H1 (cell line): ENCODE measurements around the gene RELN. TPM values are rescaled to one million over a fixed set of nuclear protein-coding genes. Genes with fewer than 3 reads are reported as not detected.

Experiments used
- CTCF ChIA-PET: fragments of 300-600 bp; sonication (Branson Sonifier 250); formaldehyde crosslinking; loops from one replicate; lab custom pipeline; 2021; ENCODE audit not compliant: partially characterized antibody; lab: Charles Lee
- POLR2A ChIA-PET: fragments of 300-600 bp; sonication (Branson Sonifier 250); formaldehyde crosslinking; loops from one replicate; lab custom pipeline; 2021; ENCODE audit warnings: inconsistent platforms; ENCODE audit not compliant: partially characterized antibody; lab: Charles Lee
- DNase-seq, 2 experiments: peaks; one replicate each; pipeline versions ENCODE4 v3.0.0 to v3.0.0-alpha.2; 2010 to 2022; ENCODE audit warnings: low spot score in 2 of 2, low read depth in 1 of 2, mixed read lengths in 1 of 2
- FAIRE-seq: peaks from 2 replicates; lab custom pipeline; 2011; peaks lifted over from hg19 to GRCh38; lab: Jason Lieb, UNC
- H2AFZ ChIP-seq: 2 replicates; pipeline ENCODE4 v1.8.1; 2012; ENCODE audit warnings: low read length, inconsistent platforms
- H2AK5ac ChIP-seq: 2 replicates; pipeline ENCODE4 v1.6.1; 2013; ENCODE audit warnings: low read depth, low read length
- H2BK120ac ChIP-seq: replicated peaks from 2 replicates; pipeline ENCODE3; 2013; ENCODE audit warnings: low read depth, low read length, inconsistent platforms
- H2BK12ac ChIP-seq: 2 replicates; pipeline ENCODE4 v1.6.1; 2013; ENCODE audit warnings: low read depth, low read length
- H2BK15ac ChIP-seq: 2 replicates; pipeline ENCODE4 v1.6.1; 2013; ENCODE audit warnings: low read length
- H2BK20ac ChIP-seq: 2 replicates; pipeline ENCODE4 v1.6.1; 2013; ENCODE audit warnings: low read length
- H2BK5ac ChIP-seq: 2 replicates; pipeline ENCODE4 v1.6.1; 2013; ENCODE audit warnings: low read depth, low read length
- H3K14ac ChIP-seq: 2 replicates; pipeline ENCODE4 v1.6.1; 2013; ENCODE audit warnings: inconsistent platforms; ENCODE audit not compliant: insufficient read length
- H3K18ac ChIP-seq: 2 replicates; pipeline ENCODE4 v1.6.1; 2013; ENCODE audit warnings: low read length; ENCODE audit errors: extremely low read depth
- H3K23ac ChIP-seq: 2 replicates; pipeline ENCODE4 v1.6.1; 2013; ENCODE audit warnings: inconsistent platforms; ENCODE audit not compliant: insufficient read length
- H3K23me2 ChIP-seq: 2 replicates; pipeline ENCODE4 v1.6.1; 2013; ENCODE audit warnings: low read depth, low read length
- H3K27ac ChIP-seq: 2 replicates; pipeline ENCODE4 v1.6.1; 2011; ENCODE audit warnings: low read depth, low read length, inconsistent platforms
- H3K27me3 ChIP-seq, 4 experiments: replicated peaks in 1 of 4; 1 replicate in 1 of 4; 2 replicates in 3 of 4; pipeline versions ENCODE4 v1.6.1 to v1.8.1; 2011 to 2013; ENCODE audit warnings: low read length in 3 of 4, mild to moderate bottlenecking in 3 of 4, inconsistent platforms in 2 of 4, mixed read lengths in 2 of 4, moderate library complexity in 1 of 4; ENCODE audit not compliant: control insufficient read depth in 3 of 4, insufficient read depth in 3 of 4; ENCODE audit errors: extremely low read depth in 1 of 4
- H3K36me3 ChIP-seq, 4 experiments: 2 replicates each; pipeline versions ENCODE4 v1.6.1 to v1.8.1; 2011 to 2013; ENCODE audit warnings: mild to moderate bottlenecking in 4 of 4, low read length in 3 of 4, moderate library complexity in 2 of 4, control low read depth in 1 of 4, inconsistent platforms in 1 of 4; ENCODE audit not compliant: insufficient read depth in 4 of 4, control insufficient read depth in 2 of 4
- H3K4ac ChIP-seq: replicated peaks from 2 replicates; pipeline ENCODE3; 2013; ENCODE audit warnings: low read length, low read depth, mixed read lengths, inconsistent platforms; ENCODE audit not compliant: insufficient read length
- H3K4me1 ChIP-seq, 4 experiments: replicated peaks in 1 of 4; 1 replicate in 1 of 4; 2 replicates in 3 of 4; pipeline versions ENCODE4 v1.6.1 to v1.8.1; 2011 to 2013; ENCODE audit warnings: low read length in 3 of 4, inconsistent platforms in 2 of 4, mixed read lengths in 1 of 4; ENCODE audit not compliant: insufficient read depth in 4 of 4, control insufficient read depth in 3 of 4
- H3K4me2 ChIP-seq, 2 experiments: 2 replicates each; pipeline versions ENCODE4 v1.6.1 to v1.8.1; 2011 to 2013; ENCODE audit warnings: low read depth in 2 of 2, low read length in 2 of 2, control low read depth in 1 of 2, inconsistent platforms in 1 of 2, mild to moderate bottlenecking in 1 of 2; ENCODE audit not compliant: insufficient read depth in 1 of 2
- H3K4me3 ChIP-seq, 4 experiments: fragments of 200-600, 300-600 bp in 1 of 4; sonication (generic), shearing (Covaris generic), sonication (Bioruptor Twin) in 1 of 4; 2 replicates each; pipeline versions ENCODE4 v1.5.1 to v1.8.1; 2011 to 2016; ENCODE audit warnings: low read length in 4 of 4, low read depth in 3 of 4, control low read depth in 2 of 4, inconsistent platforms in 2 of 4, mild to moderate bottlenecking in 2 of 4, mixed read lengths in 1 of 4, moderate library complexity in 1 of 4; ENCODE audit not compliant: insufficient read depth in 2 of 4; ENCODE audit errors: extremely low read depth in 1 of 4
- H3K56ac ChIP-seq: replicated peaks from 2 replicates; pipeline ENCODE3; 2013; ENCODE audit warnings: low read depth, mild to moderate bottlenecking, mixed read lengths, low read length, inconsistent platforms; ENCODE audit not compliant: insufficient read length
- H3K79me1 ChIP-seq: 2 replicates; pipeline ENCODE4 v1.6.1; 2013; ENCODE audit warnings: low read depth, low read length, control low read depth
- H3K79me2 ChIP-seq, 2 experiments: 2 replicates each; pipeline versions ENCODE4 v1.6.1 to v1.8.1; 2012 to 2013; ENCODE audit warnings: low read length in 2 of 2, mild to moderate bottlenecking in 2 of 2, inconsistent platforms in 1 of 2; ENCODE audit not compliant: insufficient read depth in 2 of 2, control insufficient read depth in 1 of 2
- H3K9ac ChIP-seq, 4 experiments: replicated peaks in 1 of 4; 1 replicate in 1 of 4; 2 replicates in 3 of 4; pipeline versions ENCODE4 v1.6.1 to v1.8.1; 2011 to 2013; ENCODE audit warnings: low read depth in 3 of 4, low read length in 3 of 4, control low read depth in 2 of 4, mild to moderate bottlenecking in 2 of 4, moderate library complexity in 2 of 4, inconsistent platforms in 1 of 4; ENCODE audit errors: extremely low read depth in 1 of 4
- H3K9me3 ChIP-seq, 2 experiments: 2 replicates each; pipeline versions ENCODE4 v1.6.1 to v1.8.1; 2012 to 2013; ENCODE audit warnings: mild to moderate bottlenecking in 2 of 2, moderate library complexity in 2 of 2, control low read depth in 1 of 2, inconsistent platforms in 1 of 2, low read depth in 1 of 2, low read length in 1 of 2, mixed read lengths in 1 of 2; ENCODE audit not compliant: insufficient read depth in 2 of 2
- H4K20me1 ChIP-seq, 2 experiments: replicated peaks in 1 of 2; 2 replicates each; pipeline versions ENCODE3 to v1.8.1; 2011 to 2013; ENCODE audit warnings: inconsistent platforms in 2 of 2, low read length in 2 of 2, mild to moderate bottlenecking in 1 of 2; ENCODE audit not compliant: insufficient read depth in 2 of 2, control insufficient read depth in 1 of 2
- H4K5ac ChIP-seq: 2 replicates; pipeline ENCODE4 v1.6.1; 2013; ENCODE audit warnings: low read length, low read depth, mixed read lengths, inconsistent platforms; ENCODE audit not compliant: insufficient read length
- H4K8ac ChIP-seq: 2 replicates; pipeline ENCODE4 v1.8.0; 2013; ENCODE audit warnings: mild to moderate bottlenecking, moderate library complexity, low read length, inconsistent platforms; ENCODE audit not compliant: insufficient read depth; ENCODE audit errors: extremely low read depth
- H4K91ac ChIP-seq: replicated peaks from 2 replicates; pipeline ENCODE3; 2013; ENCODE audit warnings: low read length, mixed read lengths, inconsistent platforms; ENCODE audit not compliant: insufficient read length
- CTCF ChIP-seq, 3 experiments: IDR thresholded peaks; 1 replicate in 2 of 3; 2 replicates in 1 of 3; pipeline versions ENCODE4 v1.5.1 to v1.6.1; 2011; ENCODE audit warnings: low read length in 3 of 3, mild to moderate bottlenecking in 3 of 3, inconsistent platforms in 2 of 3, low read depth in 1 of 3, moderate library complexity in 1 of 3; ENCODE audit not compliant: insufficient read depth in 1 of 3; ENCODE audit errors: control extremely low read depth in 1 of 3
- HDAC6 ChIP-seq: IDR thresholded peaks from one replicate; pipeline ENCODE4 v1.7.1; 2012; ENCODE audit warnings: low read depth, mild to moderate bottlenecking, inconsistent platforms, low read length, moderate library complexity
- RAD21 ChIP-seq, 2 experiments: IDR thresholded peaks in 1 of 2; conservative IDR thresholded peaks in 1 of 2; 2 replicates each; pipeline ENCODE4 v1.6.1; 2011; ENCODE audit warnings: low read depth in 2 of 2, low read length in 2 of 2, improper control_type of control experiment in 1 of 2, inconsistent platforms in 1 of 2, mild to moderate bottlenecking in 1 of 2, moderate library complexity in 1 of 2
- WGBS, 2 experiments: shearing (Covaris generic) in 1 of 2; methylation state at CpG; one replicate each; pipeline versions ENCODE4 v1.1.6 to v1.1.7; 2013 to 2015; ENCODE audit warnings: low lambda C conversion rate in 2 of 2, mixed read lengths in 2 of 2, inconsistent platforms in 1 of 2, low coverage in 1 of 2, missing lambda C conversion rate in 1 of 2; ENCODE audit not compliant: insufficient replicate concordance in 2 of 2, insufficient coverage in 1 of 2, insufficient read length in 1 of 2; ENCODE audit errors: extremely low coverage in 1 of 2, missing lambda C conversion rate in 1 of 2; 5-methylcytosine and 5-hydroxymethylcytosine counted together
- polyA plus RNA-seq, 7 experiments: library from polyadenylated mRNA; depleted of rRNA in 3 of 7; stranded (reverse) in 5 of 7; unstranded in 2 of 7; fragments of >200 nt in 5 of 7; fragments of 200-250 nt in 2 of 7; gene quantifications; 1 replicate in 5 of 7; 2 replicates in 1 of 7; 4 replicates in 1 of 7; pipeline versions ENCODE4 v1.2.1 to v1.2.3, GENCODE V29; 2011 to 2013; ENCODE audit warnings: missing spikeins in 2 of 7, mixed read lengths in 2 of 7
- total RNA-seq: library from RNA; stranded (reverse); fragmentation: NEBNext Ultra II Directional; extraction: Animal tissue kit (Norgen Biotek cat#: 25700); gene quantifications from 2 replicates; pipeline ENCODE4 v1.2.1, GENCODE V29; 2021

Gene RELN
- total and polyA plus RNA-seq, 2 of the 8 experiments (the other 6 are each of a cell fraction or from before 2014, with no cell fraction given) = 0.03 to 0.07 TPM

GRCh38 chr7:103573479-103574058 is 415.9 kb downstream of the RELN start:
- ChIA-PET CTCF (interaction anchor here (0.5 to 2.6 kb wide), 30 partner anchors 9 to 695 kb away, joined by 3 to 10 read pairs (median 4); no protein-coding TSS in a partner anchor), POLR2A (no interaction called here)
- DNase-seq = no peak
- Histone ChIP-seq H3K4me1 (no peaks in the 10 kb centered on the region), H2AFZ (no peak overlapping the region), H3K14ac (no peak overlapping the region), H3K9me3 (no peaks in the 10 kb centered on the region), H4K91ac (no peak overlapping the region), H3K23ac (no peak overlapping the region), H2BK20ac (no peak overlapping the region), H3K27ac (no peak overlapping the region), H3K36me3 (no peaks in the 10 kb centered on the region), H3K27me3 (no peaks in the 10 kb centered on the region), H3K56ac (no peak overlapping the region), H4K20me1 (no peaks in the 10 kb centered on the region), H3K4me2 (no peak overlapping the region), H3K4ac (no peak overlapping the region), H2BK120ac (no peak overlapping the region), H3K79me2 (no peaks in the 10 kb centered on the region), H3K4me3 (no peak overlapping the region), H3K79me1 (no peaks in the 10 kb centered on the region), H3K9ac (no peak overlapping the region), H3K18ac (no peak overlapping the region), H2BK12ac (no peak overlapping the region), H2BK15ac (no peak overlapping the region), H2BK5ac (no peak overlapping the region), H2AK5ac (no peak overlapping the region), H4K5ac (no peak overlapping the region), H3K23me2 (no peaks in the 10 kb centered on the region), H4K8ac (no peak overlapping the region)
- FAIRE-seq = no peak
- TF ChIP-seq RAD21 (IDR thresholded peaks at IDR 0.05 in 1 of 2, conservative IDR thresholded peaks at IDR 0.05 in 1 of 2; ENCODE audit: low read depth in 2 of 2, low read length in 2 of 2) (peak in 1 of 2 experiments; percentile 65), CTCF (IDR thresholded peaks at IDR 0.05; ENCODE audit: control extremely low read depth in 1 of 3, insufficient read depth in 1 of 3, low read depth in 1 of 3, low read length in 3 of 3) (peak in 2 of 3 experiments; percentile 3 to 21; a peak in 2 of 4 replicates), HDAC6 (no peak)
- WGBS, 2 experiments = 57% methylated on average over 3 of the region's 3 CpGs; no CpG with 5 or more reads in 1 of the 2 experiments
